SU-DHL-6 (cell line): ENCODE results near the gene ARRDC1.

Source experiments
- H2AFZ ChIP-seq: fragments of 200-600 bp; sonication (generic); 2 replicates; pipeline ENCODE4 v1.6.1; 2014; ENCODE audit warnings: low read depth, mild to moderate bottlenecking, moderate library complexity, mixed read lengths, antibody characterized with exemption, low read length; ENCODE audit not compliant: severe bottlenecking
- H3F3A ChIP-seq: fragments of 200-600 bp; shearing (Covaris generic); 2 replicates; pipeline ENCODE4 v1.6.0; 2016; ENCODE audit warnings: antibody characterized with exemption, mild to moderate bottlenecking; ENCODE audit not compliant: insufficient read depth
- H3K27ac ChIP-seq: fragments of 200-600 bp; sonication (generic); 2 replicates; pipeline ENCODE4 v1.5.1; 2016; ENCODE audit warnings: low read depth, mild to moderate bottlenecking, low read length, moderate library complexity, mixed read lengths
- H3K27me3 ChIP-seq: fragments of 200-600 bp; sonication (generic), shearing (Covaris generic); 2 replicates; pipeline ENCODE4 v1.6.0; 2014; ENCODE audit warnings: mild to moderate bottlenecking, low read length
- H3K36me3 ChIP-seq: fragments of 200-600 bp; sonication (generic); 2 replicates; pipeline ENCODE4 v1.6.1; 2014; ENCODE audit warnings: mild to moderate bottlenecking, low read length, mixed read lengths
- H3K4me2 ChIP-seq: fragments of 300-600, 200-600 bp; shearing (Covaris generic), sonication (generic); 2 replicates; pipeline ENCODE4 v1.6.0; 2014; ENCODE audit warnings: low read length, low read depth, mild to moderate bottlenecking; ENCODE audit not compliant: poor library complexity, severe bottlenecking
- H3K4me3 ChIP-seq: fragments of 200-600 bp; sonication (generic); 2 replicates; pipeline ENCODE4 v1.5.1; 2014; ENCODE audit warnings: antibody characterized with exemption, low read length, mild to moderate bottlenecking, mixed read lengths; ENCODE audit not compliant: insufficient read depth, poor library complexity, severe bottlenecking
- H3K79me2 ChIP-seq: fragments of 200-600 bp; sonication (generic); 2 replicates; pipeline ENCODE4 v1.6.1; 2014; ENCODE audit warnings: mild to moderate bottlenecking, low read length, moderate library complexity; ENCODE audit not compliant: insufficient read depth
- H3K9ac ChIP-seq: fragments of 200-600 bp; sonication (generic); 2 replicates; pipeline ENCODE4 v1.7.0; 2014; ENCODE audit warnings: mild to moderate bottlenecking, low read length
- H3K9me2 ChIP-seq: fragments of 200-600 bp; sonication (generic); replicated peaks from 2 replicates; pipeline ENCODE4 v1.6.1; 2014; ENCODE audit warnings: low read length; ENCODE audit not compliant: insufficient read depth
- H3K9me3 ChIP-seq: fragments of 200-600 bp; sonication (generic); 2 replicates; pipeline ENCODE4 v1.6.1; 2014; ENCODE audit warnings: low read length, mixed read lengths; ENCODE audit not compliant: insufficient read depth
- H4K20me1 ChIP-seq: fragments of 200-600 bp; sonication (generic); 2 replicates; pipeline ENCODE4 v1.6.1; 2014; ENCODE audit warnings: low read depth, mild to moderate bottlenecking, antibody characterized with exemption, low read length, moderate library complexity, mixed read lengths
- CTCF ChIP-seq: fragments of 200-600 bp; sonication (generic); IDR thresholded peaks from one replicate; pipeline ENCODE4 v1.5.1; 2017; ENCODE audit warnings: antibody characterized with exemption, mild to moderate bottlenecking, low read length, moderate library complexity; ENCODE audit not compliant: insufficient read depth, poor library complexity, severe bottlenecking
- EZH2phosphoT487 ChIP-seq: fragments of 200-600 bp; sonication (generic), shearing (Covaris generic); conservative IDR thresholded peaks from 2 replicates; pipeline ENCODE4 v1.6.1; 2018; ENCODE audit warnings: mild to moderate bottlenecking, antibody characterized with exemption, low read length, moderate library complexity, mixed read lengths

The ARRDC1 gene

DNA sequence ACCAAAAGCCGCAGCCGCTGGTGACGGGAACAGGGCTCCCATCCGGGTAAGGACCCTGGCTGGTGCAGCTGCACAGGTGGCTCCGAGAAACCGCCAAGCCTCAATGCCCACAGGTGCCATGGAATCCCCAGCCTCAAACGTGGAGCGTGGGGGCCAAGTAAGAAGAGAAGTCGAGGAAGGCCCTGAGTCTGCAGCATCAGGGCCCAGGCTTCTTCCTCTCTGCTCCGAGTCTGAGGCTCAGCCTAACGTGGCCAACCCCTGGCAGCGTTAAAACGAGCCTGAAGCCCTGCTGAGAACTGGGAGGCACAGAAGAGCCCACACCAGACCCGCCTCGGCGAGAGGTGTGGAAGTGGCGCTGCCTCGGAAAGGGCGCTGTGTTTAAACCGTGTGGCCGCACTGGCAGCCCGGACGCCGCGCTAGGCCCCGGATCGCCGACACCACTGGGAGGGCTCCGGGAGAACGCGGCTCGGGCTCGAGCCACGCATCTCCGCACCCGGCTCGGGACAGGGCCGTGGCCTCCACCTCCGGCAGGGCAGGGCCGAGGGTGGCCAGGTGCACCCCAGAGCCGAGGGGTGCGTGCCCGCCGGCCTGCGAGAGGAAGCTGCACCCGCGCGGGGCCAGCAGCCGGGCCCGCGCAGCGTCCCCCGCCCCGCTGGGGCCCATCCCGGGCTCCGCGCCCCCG, 15.9 kb upstream of the ARRDC1 start:
- Histone ChIP-seq H3F3A (no peaks in the 10 kb centered on the region), H3K4me2 (peak overlapping the region; percentile 54), H4K20me1 (0 out of 2 replicates have a peak, but pooled peaks cover 3% of the 10 kb centered on the region), H3K36me3 (no peaks in the 10 kb centered on the region), H3K4me3 (peak overlapping the region; percentile 52), H3K9me3 (no peaks in the 10 kb centered on the region), H3K9me2 (no peaks in the 10 kb centered on the region), H3K27ac (no peak overlapping the region; the same call in 1 of the 2 replicates), H3K9ac (peak overlapping the region; percentile 69), H3K79me2 (no peaks in the 10 kb centered on the region; the same call in 1 of the 2 replicates), H2AFZ (no peak overlapping the region), H3K27me3 (no peaks in the 10 kb centered on the region)
- TF ChIP-seq EZH2phosphoT487: no peak
- TF ChIP-seq CTCF: no peak

- Histone ChIP-seq H3K4me3 (peak overlapping the region; percentile 52), H3K27ac (no peak overlapping the region; the same call in 1 of the 2 replicates), H3K9ac (peak overlapping the region; percentile 69), H3K9me2 (no peaks in the 10 kb centered on the region), H3K9me3 (no peaks in the 10 kb centered on the region), H4K20me1 (0 out of 2 replicates have a peak, but pooled peaks cover 3% of the 10 kb centered on the region), H3K36me3 (no peaks in the 10 kb centered on the region), H3K4me2 (peak overlapping the region; percentile 54), H3F3A (no peaks in the 10 kb centered on the region), H2AFZ (no peak overlapping the region), H3K27me3 (no peaks in the 10 kb centered on the region), H3K79me2 (no peaks in the 10 kb centered on the region; the same call in 1 of the 2 replicates)
- no peak for TF ChIP-seq EZH2phosphoT487
- TF ChIP-seq CTCF: no peak
Observed at GRCh38 chr9:137590123-137590468, 15.4 kb upstream of the ARRDC1 start.

DNA sequence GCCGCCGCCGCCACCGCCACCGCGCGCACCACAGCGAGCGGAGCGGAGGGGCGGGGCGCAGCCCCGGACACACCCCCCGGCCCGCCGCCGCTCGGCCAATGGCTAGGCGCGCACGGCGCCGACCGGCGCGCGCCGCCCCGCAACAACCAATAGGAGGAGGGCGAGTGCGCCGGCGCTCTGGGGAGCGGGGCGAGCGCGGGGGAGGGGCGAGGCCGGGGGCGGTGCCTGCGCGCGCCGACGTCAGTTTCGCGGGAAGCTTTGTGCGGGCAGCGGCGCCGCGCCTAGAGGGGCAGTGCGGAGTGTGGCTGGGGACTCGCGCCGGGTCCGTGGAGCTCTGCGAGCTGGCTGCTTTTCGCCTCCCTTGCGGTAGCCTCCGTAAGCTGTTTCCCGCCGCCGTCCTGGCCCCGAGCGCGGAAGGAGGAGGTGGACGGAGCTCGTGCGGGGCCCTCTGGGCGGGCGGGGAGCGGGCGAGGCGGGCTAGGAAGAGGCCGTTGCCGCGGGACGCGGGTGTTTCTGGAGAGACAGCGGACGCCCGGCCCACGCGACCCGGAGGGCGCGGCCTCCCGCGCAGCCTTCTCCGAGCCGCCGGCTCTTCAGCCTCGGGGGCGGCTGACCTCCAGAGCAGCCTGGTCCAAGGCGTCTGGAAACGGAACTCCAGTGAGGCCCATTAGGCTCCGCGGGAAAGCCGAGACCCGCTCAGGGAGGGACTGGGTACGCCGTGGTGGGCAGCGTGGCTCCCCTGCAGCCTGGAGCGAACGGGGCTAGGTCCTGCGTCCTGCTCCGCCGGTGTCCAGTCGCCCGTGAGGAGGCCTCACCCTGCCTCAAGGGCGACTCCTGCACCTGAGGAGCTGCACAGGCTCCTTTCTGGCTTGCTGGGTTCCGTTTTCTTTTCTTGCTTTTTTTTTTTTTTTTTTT, 14.8 kb upstream of the ARRDC1 start, which contains the start of gene ZMYND19:
ZMYND19 (minus strand) TSS at position 44 of the 915 bp plus-strand sequence. CDS start 249 bp downstream, outside the sequence.
- Histone ChIP-seq H2AFZ (peak within 1 kb of the TSS; percentile 99), H3K4me2 (peak within 1 kb of the TSS; percentile 73), H3F3A (no peaks in the 10 kb centered on the region), H3K9me3 (no peaks in the 10 kb centered on the region), H3K79me2 (no peaks in the 10 kb centered on the region; the same call in 1 of the 2 replicates), H4K20me1 (0 out of 2 replicates have a peak, but pooled peaks cover 3% of the 10 kb centered on the region), H3K9ac (peak within 1 kb of the TSS; percentile 69), H3K27ac (no peak within 1 kb of the TSS; the same call in 1 of the 2 replicates), H3K9me2 (no peaks in the 10 kb centered on the region), H3K27me3 (no peaks in the 10 kb centered on the region), H3K36me3 (no peaks in the 10 kb centered on the region), H3K4me3 (peak within 1 kb of the TSS; percentile 88)
- no peak for TF ChIP-seq EZH2phosphoT487
- no peak for TF ChIP-seq CTCF
